Cardiac septum (tissue), 1 donor: Measurements from ENCODE around the gene PATL2. TPM values are rescaled to one million over a fixed set of nuclear protein-coding genes. Genes with fewer than 3 reads are reported as not detected.
A peak's percentile ranks its signal among the peaks of the same experiment; 100 is the strongest.
"Not testable (repeated sequence)": the region's sequence is repeated elsewhere in the genome, so short reads cannot be mapped to it uniquely, and the experiment has no call there.

Experiments
- DNase-seq: peaks from one replicate; pipeline ENCODE4 v3.0.0-alpha.2; 2020; ENCODE audit warnings: low spot score
- intact Hi-C: fragments of 100-400 bp; cut with DNase I; formaldehyde crosslinking; loops from one replicate; pipeline ENCODE4 v1.14.0; 2022
- total RNA-seq: library from RNA; stranded (reverse); fragmentation: NEBNext Ultra II Directional; extraction: Animal tissue kit (Norgen Biotek cat#: 25700); gene quantifications from one replicate; pipeline ENCODE4 v1.2.1, GENCODE V29; 2021
- donor health status: DM: no; HTN: no; CAD: no.

The PATL2 gene
- total RNA-seq, 1 donor from 2014 or later: 1.00 TPM

GRCh38 chr15:44700676-44701075 is 10.4 kb downstream of the PATL2 start:
- DNase-seq, intact Hi-C loops: not testable (repeated sequence)

- DNase-seq: no peak
- intact Hi-C loops: no loop called here
Measured at GRCh38 chr15:44698641-44699040, 12.5 kb downstream of the PATL2 start.

DNA sequence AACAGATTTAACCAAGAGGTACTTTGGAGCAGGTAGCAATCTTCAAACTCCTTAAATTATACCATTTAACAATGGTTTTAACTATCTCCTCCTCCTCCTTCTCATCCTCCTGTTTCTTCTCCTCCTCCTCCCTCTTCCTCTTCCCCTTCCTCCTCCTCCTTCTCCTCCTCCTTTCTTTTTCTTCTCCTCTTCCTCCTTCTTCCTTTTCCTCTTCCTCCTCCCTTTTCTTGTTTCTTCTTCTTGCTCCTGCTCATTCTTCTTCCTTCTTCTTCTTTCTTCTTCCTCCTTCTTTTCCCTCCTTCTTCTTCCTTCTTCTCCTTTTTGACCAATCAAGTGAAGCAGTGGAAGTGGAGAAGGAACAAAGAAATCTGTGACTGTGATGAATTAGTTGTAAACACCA is 14.1 kb downstream of the PATL2 start:
- DNase-seq: no peak
- intact Hi-C loops: no loop called here

DNA sequence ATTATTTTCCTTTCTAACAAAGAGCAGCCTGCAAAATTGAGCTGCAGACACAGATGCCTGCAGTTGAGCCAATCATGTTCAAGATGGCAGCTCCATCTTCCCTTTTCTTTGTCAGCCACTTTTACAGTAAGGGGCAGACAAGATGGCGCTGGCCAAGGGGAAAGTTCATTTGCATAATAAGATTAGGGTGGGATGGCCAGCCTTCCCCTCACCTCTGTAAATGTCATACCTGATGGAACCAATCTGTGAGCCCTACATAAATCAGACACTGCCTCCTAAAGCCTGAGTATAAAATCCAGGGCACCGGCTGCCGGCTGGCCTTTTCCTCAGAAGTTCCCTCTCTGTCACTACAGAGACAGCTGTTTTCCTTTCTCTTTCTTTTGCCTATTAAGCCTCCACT is 15.8 kb downstream of the PATL2 start:
- DNase-seq: no peak
- intact Hi-C loops: no loop called here

GRCh38 chr15:44694416-44694815 is 16.7 kb downstream of the PATL2 start:
- intact Hi-C loops: no loop called here
- DNase-seq: no peak

DNA sequence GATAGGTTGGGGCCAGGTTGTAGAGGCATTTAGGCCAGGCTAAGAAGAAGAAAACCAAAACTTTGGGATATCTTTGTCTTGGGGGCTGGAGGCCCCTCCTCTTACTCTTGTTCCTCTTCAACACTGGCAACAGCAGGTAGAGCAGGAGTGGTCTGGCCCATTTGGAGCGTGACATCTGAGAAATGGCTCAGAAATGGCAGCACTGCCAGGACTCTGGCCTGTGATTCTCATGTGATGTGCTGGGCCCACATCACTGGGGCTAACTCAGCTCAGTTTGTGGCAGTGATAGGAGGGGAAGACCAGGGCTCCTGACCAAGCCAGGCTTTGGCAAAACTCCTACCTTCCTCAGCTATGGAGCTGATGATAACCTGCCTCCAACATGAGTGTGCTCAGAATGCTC is 18.5 kb downstream of the PATL2 start:
- intact Hi-C loops: no loop called here

DNA sequence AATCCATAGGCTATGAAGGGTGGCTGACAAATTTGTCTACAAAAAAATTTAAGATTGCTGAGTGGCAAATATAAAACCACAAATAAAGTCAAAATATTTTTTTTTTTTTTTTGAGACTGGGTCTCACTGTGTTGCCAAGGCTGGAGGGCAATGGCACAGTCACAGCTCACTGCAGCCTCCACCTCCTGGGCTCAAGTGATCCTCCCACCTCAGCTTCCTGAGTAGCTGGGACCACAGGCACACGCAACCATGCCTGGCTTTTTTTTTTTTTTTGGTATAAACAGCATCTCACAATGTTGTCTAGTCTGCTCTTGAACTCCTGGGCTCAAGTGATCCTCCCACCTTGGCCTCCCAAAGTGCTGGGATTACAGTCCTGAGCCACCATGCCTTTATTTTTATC is 20.9 kb downstream of the PATL2 start:
- intact Hi-C loops, DNase-seq: not testable (repeated sequence)

More for the DNA sequence above, 18.5 kb downstream of the PATL2 start:
- no peak for DNase-seq

DNA sequence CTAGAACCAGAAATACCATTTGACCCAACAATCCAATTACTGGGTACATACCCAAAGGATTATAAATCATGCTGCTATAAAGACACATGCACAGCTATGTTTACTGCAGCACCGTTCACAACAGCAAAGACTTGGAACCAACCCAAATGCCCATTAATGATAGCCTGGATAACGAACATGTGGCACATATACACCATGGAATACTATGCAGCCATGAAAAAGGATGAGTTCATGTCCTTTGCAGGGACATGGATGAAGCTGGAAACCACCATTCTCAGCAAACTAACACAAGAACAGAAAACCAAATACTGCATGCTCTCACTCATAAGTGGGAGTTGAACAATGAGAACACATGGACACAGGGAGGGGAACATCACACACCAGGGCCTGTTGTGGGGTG is 21.8 kb downstream of the PATL2 start:
- DNase-seq, intact Hi-C loops: not testable (repeated sequence)

DNA sequence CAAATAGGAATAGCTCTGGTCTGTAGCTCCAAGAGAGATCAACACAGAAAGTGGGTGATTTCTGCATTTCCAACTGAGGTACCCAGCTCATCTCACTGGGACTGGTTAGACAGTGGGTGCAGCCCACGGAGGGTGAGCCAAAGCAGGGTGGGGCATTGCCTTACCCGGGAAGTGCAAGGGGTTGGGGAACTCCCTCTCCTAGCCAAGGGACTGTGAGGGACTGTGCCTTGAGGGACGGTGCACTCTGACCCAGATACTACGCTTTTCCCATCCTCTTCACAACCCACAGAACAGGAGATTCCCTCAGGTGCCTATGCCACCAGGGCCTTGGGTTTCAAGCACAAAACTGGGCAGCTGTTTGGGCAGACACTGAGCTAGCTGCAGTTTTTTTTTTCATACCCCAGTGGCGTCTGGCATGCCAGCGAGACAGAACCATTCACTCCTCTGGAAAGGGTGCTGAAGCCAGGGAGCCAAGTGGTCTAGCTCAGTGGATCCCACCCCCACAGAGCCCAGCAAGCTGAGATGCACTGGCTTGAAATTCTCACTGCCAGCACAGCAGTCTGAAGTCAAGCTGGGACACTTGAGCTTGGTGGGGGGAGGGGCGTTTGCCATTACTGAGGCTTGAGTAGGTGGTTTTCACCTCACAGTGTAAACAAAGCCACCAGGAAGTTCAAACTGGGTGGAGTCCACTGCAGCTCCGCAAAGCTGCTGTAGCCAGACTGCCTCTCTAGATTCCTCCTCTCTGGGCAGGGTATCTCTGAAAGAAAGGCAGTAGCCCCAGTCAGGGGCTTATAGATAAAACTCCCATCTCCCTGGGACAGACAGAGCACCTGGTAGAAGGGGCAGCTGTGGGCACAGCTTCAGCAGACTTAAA is 28.1 kb downstream of the PATL2 start:
- intact Hi-C loops, DNase-seq: not testable (repeated sequence)

- intact Hi-C loops: no loop called here
- DNase-seq: no peak
Measured at GRCh38 chr15:44682211-44682610, 28.9 kb downstream of the PATL2 start.

DNA sequence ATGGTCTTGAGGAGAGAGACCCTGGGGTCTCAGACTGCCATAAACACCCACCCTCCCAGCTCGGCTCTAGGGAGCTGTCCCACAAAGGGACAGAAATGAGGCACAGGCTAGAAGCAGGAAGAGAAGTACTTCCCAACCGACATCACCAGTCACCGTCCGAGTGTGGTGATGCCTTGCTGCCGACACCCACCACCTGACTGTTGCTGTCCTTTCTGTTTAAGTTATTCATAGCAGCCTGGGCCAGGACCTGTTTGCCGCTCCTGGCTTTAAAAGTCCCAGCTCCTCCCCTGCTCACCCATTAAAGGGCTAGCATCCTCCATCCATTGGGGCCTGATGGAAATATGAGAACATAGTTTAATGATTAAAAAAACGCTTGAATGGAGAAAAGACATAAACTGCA is 34.4 kb downstream of the PATL2 start:
- intact Hi-C loops: no loop called here

GRCh38 chr15:44675911-44676310 is 35.2 kb downstream of the PATL2 start:
- intact Hi-C loops: no loop called here
- no peak for DNase-seq

More for the DNA sequence above, 34.4 kb downstream of the PATL2 start:
- no peak for DNase-seq

GRCh38 chr15:44673639-44674038 is 37.5 kb downstream of the PATL2 start:
- intact Hi-C loops: no loop called here
- no peak for DNase-seq

DNA sequence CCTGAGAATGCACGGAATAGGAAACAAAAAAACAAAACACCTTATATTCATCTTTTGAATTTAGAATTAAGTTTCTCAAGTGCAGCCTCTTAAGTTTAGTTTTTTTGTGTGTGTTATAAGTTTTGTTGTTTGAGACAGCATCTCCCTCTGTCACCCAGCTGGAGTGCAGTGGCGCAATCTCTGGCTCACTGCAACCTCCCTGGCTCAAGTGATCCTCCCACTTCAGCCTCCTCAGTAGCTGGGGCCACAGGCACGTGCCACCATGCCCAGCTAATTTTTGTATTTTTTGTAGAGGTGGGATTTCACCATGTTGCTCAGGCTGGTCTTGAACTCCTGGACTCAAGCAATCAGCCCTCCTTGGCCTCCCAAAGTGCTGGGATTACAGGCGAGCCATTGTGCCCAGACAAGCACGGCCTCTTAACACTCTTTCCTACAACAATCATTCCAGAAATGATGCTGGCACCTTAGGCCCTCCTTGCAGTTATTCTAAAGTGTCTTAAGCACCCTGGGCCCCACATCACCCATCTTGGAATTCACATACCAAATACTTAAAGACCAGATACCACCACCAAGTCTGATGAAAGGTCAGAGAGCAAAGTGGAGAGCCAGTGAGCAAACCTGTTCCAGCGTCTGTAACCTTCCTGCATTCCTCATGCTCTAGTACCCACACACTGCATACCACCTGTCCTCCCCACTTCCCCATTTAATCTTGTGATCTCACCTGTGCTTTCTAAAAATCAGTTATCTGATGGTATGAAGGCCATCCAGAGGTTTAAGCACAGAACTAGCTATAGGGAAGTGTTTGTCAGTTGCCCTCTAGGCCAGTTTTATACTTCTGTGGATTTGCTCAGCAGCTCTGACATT is 40.8 kb downstream of the PATL2 start:
- DNase-seq: no peak
- intact Hi-C loops: no loop called here

- DNase-seq: no peak
- intact Hi-C loops: no loop called here
Measured at GRCh38 chr15:44668921-44669320, 42.2 kb downstream of the PATL2 start.

DNA sequence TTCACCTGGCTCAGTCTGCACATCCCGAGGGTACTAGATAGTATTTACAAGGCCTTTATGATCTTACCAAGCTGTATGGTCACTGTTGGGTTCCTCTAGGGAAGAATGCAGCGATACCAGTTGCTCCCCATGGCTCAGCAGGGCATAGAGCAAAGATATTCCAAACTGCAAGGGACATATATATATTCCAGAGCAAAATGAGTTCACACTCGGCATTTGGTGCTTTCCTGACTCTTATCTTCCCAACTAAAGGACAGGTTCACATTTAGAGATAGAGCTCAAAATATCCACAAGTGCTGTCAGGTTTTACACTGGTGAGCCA is 44.1 kb downstream of the PATL2 start:
- no peak for DNase-seq
- intact Hi-C loops: no loop called here

GRCh38 chr15:44666210-44667038 is 44.7 kb downstream of the PATL2 start:
- DNase-seq: no peak
- intact Hi-C loops: no loop called here

DNA sequence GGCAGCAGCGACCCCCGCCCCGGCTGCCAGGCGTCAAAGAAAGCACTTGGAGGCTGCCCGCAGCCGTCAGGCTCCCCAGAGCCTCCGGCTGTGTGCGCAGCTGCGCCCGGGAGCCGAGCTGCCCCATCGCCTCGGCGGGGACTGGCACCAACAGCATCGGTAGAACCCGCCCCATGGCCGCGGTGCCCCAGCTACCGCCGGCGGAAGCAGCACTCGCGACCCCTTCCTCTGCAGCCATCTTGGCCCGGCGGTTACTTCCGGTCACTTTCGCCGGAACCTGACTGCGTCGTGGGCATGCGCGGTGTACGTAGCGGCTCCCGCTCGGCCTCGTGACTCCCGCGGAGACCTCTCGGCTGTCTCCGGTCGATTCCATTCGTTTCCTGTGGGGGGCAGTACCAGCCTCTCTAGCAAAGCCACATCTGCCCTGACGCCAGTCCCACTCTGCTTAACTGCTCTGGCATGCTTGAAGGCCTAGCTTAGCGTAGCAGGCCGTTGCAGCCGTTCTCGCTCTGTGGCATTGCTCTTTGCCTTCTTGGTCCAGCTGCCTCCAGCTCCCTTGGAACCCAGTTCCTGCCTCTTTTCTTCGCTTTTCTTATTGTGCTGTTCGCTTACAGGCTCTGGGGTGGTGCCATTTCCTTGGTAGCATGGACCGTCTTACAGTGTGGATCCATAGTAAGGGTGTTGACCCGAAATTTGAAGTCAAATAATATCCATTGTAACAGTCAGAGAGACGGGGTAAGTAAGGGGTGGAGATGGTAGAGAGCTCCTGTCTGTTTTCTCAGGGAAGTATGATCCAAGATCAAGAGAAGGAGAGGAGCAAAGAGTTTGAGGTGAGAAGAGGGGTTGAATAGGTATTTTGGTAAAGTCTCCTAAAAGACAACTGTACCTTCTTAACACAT is 47.5 kb downstream of the PATL2 start, which contains the start of gene SPG11:
TSS of gene SPG11 (minus strand) at position 253 of the 899 bp plus-strand sequence. CDS start at position 238, 15 bp downstream.
- DNase-seq: peak; percentile 99
- intact Hi-C loops: loop anchor here (1.0 to 2.0 kb wide), 3 partner anchors 48 to 74 kb away; partner anchors contain the start of genes B2M and PATL2
